HEK293 (cell line): ENCODE data around the gene CACNA1D.

Source experiments
- CTCF ChIA-PET: fragments of 350-600 bp; formaldehyde crosslinking; extraction: SDS; loops from one replicate; lab custom pipeline; 2021; ENCODE audit warnings: antibody characterized with exemption; lab: Yijun Ruan, JAX
- POLR2A ChIA-PET: fragments of 300-600 bp; formaldehyde crosslinking; extraction: SDS; loops from one replicate; lab custom pipeline; 2020; ENCODE audit warnings: antibody characterized with exemption, inconsistent platforms; lab: Yijun Ruan, JAX
- H3K27ac ChIP-seq: fragments of 200-500 bp; sonication (Bioruptor generic); 2 replicates; pipeline ENCODE4 v1.5.1; 2014; ENCODE audit warnings: low read depth, low read length, control low read depth, inconsistent platforms; ENCODE audit errors: extremely low read depth
- H3K36me3 ChIP-seq, 2 experiments: fragments of 200-500 bp in 1 of 2; sonication (Bioruptor generic) in 1 of 2; 1 replicate in 1 of 2; 2 replicates in 1 of 2; pipeline ENCODE4 v1.5.1; 2014 to 2017; ENCODE audit warnings: inconsistent platforms in 2 of 2, low read length in 2 of 2; ENCODE audit not compliant: control insufficient read depth in 2 of 2, insufficient read depth in 1 of 2
- H3K4me1 ChIP-seq: fragments of 200-500 bp; sonication (Bioruptor generic); 2 replicates; pipeline ENCODE4 v1.5.1; 2014; ENCODE audit warnings: mild to moderate bottlenecking, low read length, inconsistent platforms; ENCODE audit not compliant: control insufficient read depth, insufficient read depth
- H3K4me3 ChIP-seq: 2 replicates; pipeline ENCODE4 v1.5.1; 2011; ENCODE audit warnings: low read depth, mild to moderate bottlenecking, control low read depth, low read length, moderate library complexity
- H3K9me3 ChIP-seq: fragments of 200-500 bp; sonication (Bioruptor generic); 2 replicates; pipeline ENCODE4 v1.5.1; 2014; ENCODE audit warnings: low read depth, low read length, inconsistent platforms; ENCODE audit not compliant: control insufficient read depth, insufficient read depth
- OVOL3 ChIP-seq: fragments of 450-650 bp; formaldehyde crosslinking; IDR thresholded peaks from 2 replicates; pipeline ENCODE4 v1.5.1; 2016; ENCODE audit warnings: missing biosample characterization, missing genetic modification characterization
- YY1 ChIP-seq: fragments of 450-650 bp; formaldehyde crosslinking; IDR thresholded peaks from 2 replicates; pipeline ENCODE4 v1.5.1; 2018; ENCODE audit warnings: missing biosample characterization, missing genetic modification characterization
- ZBTB20 ChIP-seq: fragments of 450-650 bp; formaldehyde crosslinking; IDR thresholded peaks from 2 replicates; pipeline ENCODE4 v1.5.1; 2016; ENCODE audit warnings: missing biosample characterization, missing genetic modification characterization
- ZBTB8A ChIP-seq: fragments of 450-650 bp; formaldehyde crosslinking; IDR thresholded peaks from 2 replicates; pipeline ENCODE4 v1.5.1; 2016; ENCODE audit warnings: missing biosample characterization, missing genetic modification characterization
- ZNF16 ChIP-seq: fragments of 450-650 bp; formaldehyde crosslinking; IDR thresholded peaks from 2 replicates; pipeline ENCODE4 v1.5.1; 2016; ENCODE audit warnings: low read depth, missing biosample characterization, missing genetic modification characterization
- ZNF302 ChIP-seq: fragments of 450-650 bp; formaldehyde crosslinking; IDR thresholded peaks from 2 replicates; pipeline ENCODE4 v1.5.1; 2016; ENCODE audit warnings: missing biosample characterization, missing genetic modification characterization, low read depth
- ZNF341 ChIP-seq: fragments of 450-650 bp; formaldehyde crosslinking; IDR thresholded peaks from 2 replicates; pipeline ENCODE4; 2016; ENCODE audit warnings: low read depth, missing biosample characterization, missing genetic modification characterization
- ZNF354C ChIP-seq: fragments of 450-650 bp; formaldehyde crosslinking; IDR thresholded peaks from 2 replicates; pipeline ENCODE4 v1.5.1; 2016; ENCODE audit warnings: missing biosample characterization, missing genetic modification characterization, low read depth, borderline replicate concordance
- ZNF530 ChIP-seq: fragments of 450-650 bp; formaldehyde crosslinking; IDR thresholded peaks from 2 replicates; pipeline ENCODE4 v1.5.1; 2016; ENCODE audit warnings: low read depth, missing biosample characterization, missing genetic modification characterization
- ZNF571 ChIP-seq: fragments of 450-650 bp; formaldehyde crosslinking; IDR thresholded peaks from 2 replicates; pipeline ENCODE4 v1.5.0; 2017; ENCODE audit warnings: missing biosample characterization, missing genetic modification characterization
- ZNF596 ChIP-seq: fragments of 450-650 bp; IDR thresholded peaks from 2 replicates; pipeline ENCODE4 v1.5.0; 2018; ENCODE audit warnings: missing biosample characterization, mild to moderate bottlenecking, missing genetic modification characterization, moderate library complexity
- ZNF623 ChIP-seq: fragments of 450-650 bp; formaldehyde crosslinking; IDR thresholded peaks from 2 replicates; pipeline ENCODE4 v1.5.1; 2016; ENCODE audit warnings: missing biosample characterization, missing genetic modification characterization
- ZNF777 ChIP-seq: fragments of 450-650 bp; formaldehyde crosslinking; IDR thresholded peaks from 2 replicates; pipeline ENCODE4 v1.5.1; 2017; ENCODE audit warnings: missing biosample characterization, missing genetic modification characterization, borderline replicate concordance
- ZNF830 ChIP-seq: fragments of 450-650 bp; IDR thresholded peaks from 2 replicates; pipeline ENCODE4 v1.5.0; 2018; ENCODE audit warnings: missing biosample characterization, missing genetic modification characterization, low read depth, mild to moderate bottlenecking, moderate library complexity
- TF ChIP-seq, protein P1 (sequence below): sonication (generic); formaldehyde crosslinking; IDR thresholded peaks from 2 replicates; pipeline ENCODE4 v1.8.1; 2022; ENCODE audit warnings: mild to moderate bottlenecking, moderate library complexity, missing genetic modification reagents
- TF ChIP-seq, protein P2 (sequence below): fragments of 450-650 bp; formaldehyde crosslinking; IDR thresholded peaks from 2 replicates; pipeline ENCODE4 v1.5.1; 2016; ENCODE audit warnings: missing biosample characterization, missing genetic modification characterization
- TF ChIP-seq, protein P3 (sequence below): fragments of 450-650 bp; formaldehyde crosslinking; IDR thresholded peaks from 2 replicates; pipeline ENCODE4 v1.5.1; 2016; ENCODE audit warnings: missing biosample characterization, missing genetic modification characterization

Gene CACNA1D

DNA sequence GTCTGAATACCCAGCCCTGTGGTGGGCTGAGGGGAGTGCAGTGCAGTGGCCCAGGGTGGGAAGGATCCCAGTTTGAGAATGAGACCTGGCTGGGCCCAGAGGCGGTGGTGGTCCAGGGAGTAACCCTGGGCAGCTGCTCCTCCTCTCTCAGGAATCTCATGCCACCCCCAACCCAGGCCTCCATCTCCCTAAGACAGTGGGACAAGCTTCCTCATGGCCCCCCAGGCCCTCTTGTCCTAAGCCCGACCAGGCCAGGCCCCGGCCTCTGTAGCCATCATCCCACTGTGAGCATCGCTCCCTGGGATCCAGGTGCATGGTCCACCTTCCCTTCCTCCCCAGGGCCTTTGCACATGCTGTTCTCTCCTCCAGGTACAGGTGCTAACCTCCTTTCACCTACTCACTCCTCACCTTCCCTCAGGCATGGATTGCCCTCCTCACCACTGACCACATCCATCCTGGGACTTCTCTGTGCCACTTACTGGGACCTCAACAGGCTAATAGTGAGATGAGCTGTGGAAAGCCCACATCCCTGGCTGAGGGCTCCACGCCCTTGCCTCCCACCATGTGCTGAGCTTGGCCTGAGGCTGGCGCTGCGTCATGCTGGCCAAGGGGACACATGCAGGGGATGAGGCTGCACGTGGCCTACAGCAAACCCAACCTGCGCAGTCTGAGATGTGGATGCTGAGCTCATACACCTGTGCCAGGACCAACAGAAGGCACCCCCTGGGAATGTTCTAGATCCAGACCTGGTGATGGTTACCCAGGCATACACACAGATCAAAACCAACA lies 341.9 kb downstream of the CACNA1D start:
- POLR2A ChIA-PET, result no interaction called here
- CTCF ChIA-PET, result no interaction called here

DNA sequence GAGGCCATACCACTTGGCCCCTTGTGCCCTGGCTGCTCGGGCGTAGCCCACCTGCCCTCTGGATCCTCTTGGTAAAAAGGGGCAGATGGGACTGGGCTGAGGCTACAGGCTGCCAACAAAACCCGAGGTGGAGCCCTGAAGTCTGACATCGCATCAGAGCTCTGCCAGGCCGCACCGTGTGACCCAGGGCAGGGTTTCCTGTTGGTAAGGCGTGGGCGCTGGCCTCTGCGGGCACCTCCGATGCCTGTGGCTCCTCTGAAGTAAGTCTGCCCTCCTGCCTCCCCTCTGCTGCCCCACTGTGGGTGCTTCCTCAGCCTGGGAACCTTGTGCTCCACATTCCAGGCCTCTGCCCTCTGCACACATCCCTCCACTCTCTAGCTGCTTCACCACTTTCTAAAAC lies 342.9 kb downstream of the CACNA1D start:
- no peaks in the 10 kb centered on the region for H3K9me3 ChIP-seq
- ChIA-PET POLR2A (no interaction called here), CTCF (no interaction called here)
- no peaks in the 10 kb centered on the region for H3K4me1 ChIP-seq
- no peak for TF ChIP-seq ZNF830 (tag by site-specific recombination)
- TF ChIP-seq, protein P1, sequence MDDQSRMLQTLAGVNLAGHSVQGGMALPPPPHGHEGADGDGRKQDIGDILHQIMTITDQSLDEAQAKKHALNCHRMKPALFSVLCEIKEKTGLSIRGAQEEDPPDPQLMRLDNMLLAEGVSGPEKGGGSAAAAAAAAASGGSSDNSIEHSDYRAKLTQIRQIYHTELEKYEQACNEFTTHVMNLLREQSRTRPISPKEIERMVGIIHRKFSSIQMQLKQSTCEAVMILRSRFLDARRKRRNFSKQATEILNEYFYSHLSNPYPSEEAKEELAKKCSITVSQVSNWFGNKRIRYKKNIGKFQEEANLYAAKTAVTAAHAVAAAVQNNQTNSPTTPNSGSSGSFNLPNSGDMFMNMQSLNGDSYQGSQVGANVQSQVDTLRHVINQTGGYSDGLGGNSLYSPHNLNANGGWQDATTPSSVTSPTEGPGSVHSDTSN, result no peak
- TF ChIP-seq ZNF596 (tag by site-specific recombination), result no peak
- no peak for TF ChIP-seq ZBTB8A (tag by site-specific recombination)
- TF ChIP-seq ZBTB20 (tag by site-specific recombination), result no peak
- TF ChIP-seq ZNF571, result no peak
- TF ChIP-seq, protein P2, sequence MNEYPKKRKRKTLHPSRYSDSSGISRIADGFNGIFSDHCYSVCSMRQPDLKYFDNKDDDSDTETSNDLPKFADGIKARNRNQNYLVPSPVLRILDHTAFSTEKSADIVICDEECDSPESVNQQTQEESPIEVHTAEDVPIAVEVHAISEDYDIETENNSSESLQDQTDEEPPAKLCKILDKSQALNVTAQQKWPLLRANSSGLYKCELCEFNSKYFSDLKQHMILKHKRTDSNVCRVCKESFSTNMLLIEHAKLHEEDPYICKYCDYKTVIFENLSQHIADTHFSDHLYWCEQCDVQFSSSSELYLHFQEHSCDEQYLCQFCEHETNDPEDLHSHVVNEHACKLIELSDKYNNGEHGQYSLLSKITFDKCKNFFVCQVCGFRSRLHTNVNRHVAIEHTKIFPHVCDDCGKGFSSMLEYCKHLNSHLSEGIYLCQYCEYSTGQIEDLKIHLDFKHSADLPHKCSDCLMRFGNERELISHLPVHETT, result no peak
- TF ChIP-seq ZNF530 (tag by site-specific recombination), result no peak
- TF ChIP-seq ZNF16 (tag by site-specific recombination), result no peak
- TF ChIP-seq ZNF354C, result no peak
- TF ChIP-seq ZNF341 (tag by site-specific recombination), result no peak
- no peak overlapping the region for H3K4me3 ChIP-seq
- H3K27ac ChIP-seq, result no peak overlapping the region
- H3K36me3 ChIP-seq, result peaks cover 0 to 44% of the 10 kb centered on the region in 2 experiments; a peak in 1 of 3 replicates

More for the DNA sequence above, 341.9 kb downstream of the CACNA1D start:
- Histone ChIP-seq H3K4me1 (no peaks in the 10 kb centered on the region), H3K27ac (no peak overlapping the region), H3K4me3 (no peak overlapping the region), H3K9me3 (no peaks in the 10 kb centered on the region), H3K36me3 (peaks cover 0 to 44% of the 10 kb centered on the region in 2 experiments; a peak in 1 of 3 replicates)
- TF ChIP-seq OVOL3 (tag by site-specific recombination), result no peak
- TF ChIP-seq ZNF623 (tag by site-specific recombination), result peak; percentile 83
- TF ChIP-seq ZNF777 (tag by site-specific recombination), result no peak

DNA sequence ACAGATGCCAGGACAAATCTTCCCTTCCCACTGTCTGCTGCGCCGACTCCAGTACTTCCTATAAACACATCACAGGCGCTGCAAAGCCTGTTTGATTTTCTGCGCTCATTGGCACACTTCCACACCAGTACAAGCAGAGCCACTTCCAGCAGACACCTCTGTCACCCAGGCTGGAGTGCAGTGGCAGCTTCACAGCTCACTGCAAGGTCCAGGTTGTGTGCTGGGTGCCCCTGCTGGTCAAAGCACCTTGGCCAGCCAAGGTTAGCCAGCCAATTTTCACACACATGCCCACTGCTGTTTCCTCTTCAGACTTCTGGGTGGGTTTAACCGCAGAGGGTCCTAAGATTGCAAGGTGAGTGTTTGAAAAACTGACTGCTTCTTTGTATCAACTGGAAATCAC lies 346.9 kb downstream of the CACNA1D start:
- TF ChIP-seq ZNF623 (tag by site-specific recombination) (no peak), ZNF302 (no peak), YY1 (no peak)
- TF ChIP-seq, protein P3, sequence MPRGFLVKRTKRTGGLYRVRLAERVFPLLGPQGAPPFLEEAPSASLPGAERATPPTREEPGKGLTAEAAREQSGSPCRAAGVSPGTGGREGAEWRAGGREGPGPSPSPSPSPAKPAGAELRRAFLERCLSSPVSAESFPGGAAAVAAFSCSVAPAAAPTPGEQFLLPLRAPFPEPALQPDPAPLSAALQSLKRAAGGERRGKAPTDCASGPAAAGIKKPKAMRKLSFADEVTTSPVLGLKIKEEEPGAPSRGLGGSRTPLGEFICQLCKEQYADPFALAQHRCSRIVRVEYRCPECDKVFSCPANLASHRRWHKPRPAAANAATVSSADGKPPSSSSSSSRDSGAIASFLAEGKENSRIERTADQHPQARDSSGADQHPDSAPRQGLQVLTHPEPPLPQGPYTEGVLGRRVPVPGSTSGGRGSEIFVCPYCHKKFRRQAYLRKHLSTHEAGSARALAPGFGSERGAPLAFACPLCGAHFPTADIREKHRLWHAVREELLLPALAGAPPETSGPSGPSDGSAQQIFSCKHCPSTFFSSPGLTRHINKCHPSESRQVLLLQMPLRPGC (tag by site-specific recombination), result no peak
- TF ChIP-seq, all 188 proteins: peak for 0
- ChIA-PET POLR2A (no interaction called here), CTCF (no interaction called here)
- Histone ChIP-seq H3K27ac (no peak overlapping the region), H3K36me3 (peaks cover 0 to 26% of the 10 kb centered on the region in 2 experiments; a peak in 1 of 3 replicates), H3K4me1 (no peaks in the 10 kb centered on the region), H3K4me3 (no peak overlapping the region), H3K9me3 (no peaks in the 10 kb centered on the region)
